Retina (tissue), 1 donor: Measurements from ENCODE around the gene GSAP.
"Not testable (repeated sequence)": the region's sequence is repeated elsewhere in the genome, so short reads cannot be mapped to it uniquely, and the experiment has no call there.

ENCODE experiments used
- DNase-seq: peaks from one replicate; pipeline ENCODE4 v3.0.0-alpha.2; 2016

The GSAP gene

DNA sequence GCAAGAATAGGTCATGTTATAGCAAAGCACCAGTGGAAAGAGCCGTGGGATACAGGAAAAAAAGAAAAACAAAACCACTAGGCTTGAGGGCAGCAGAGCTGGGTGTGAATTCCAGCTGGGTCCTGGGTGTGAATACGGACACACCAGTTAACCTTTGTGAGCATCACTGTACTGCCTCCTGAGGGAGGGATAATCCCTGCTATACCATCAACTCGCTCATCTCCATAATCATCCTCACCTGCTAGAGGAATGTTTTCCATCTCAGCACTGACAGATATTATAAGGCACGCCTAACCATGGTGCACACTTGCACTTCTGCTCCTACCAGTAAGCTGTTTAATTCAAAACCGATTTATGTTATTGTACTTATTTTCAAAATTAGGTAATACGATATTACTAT, 62.2 kb downstream of the GSAP start:
- no peak for DNase-seq

DNA sequence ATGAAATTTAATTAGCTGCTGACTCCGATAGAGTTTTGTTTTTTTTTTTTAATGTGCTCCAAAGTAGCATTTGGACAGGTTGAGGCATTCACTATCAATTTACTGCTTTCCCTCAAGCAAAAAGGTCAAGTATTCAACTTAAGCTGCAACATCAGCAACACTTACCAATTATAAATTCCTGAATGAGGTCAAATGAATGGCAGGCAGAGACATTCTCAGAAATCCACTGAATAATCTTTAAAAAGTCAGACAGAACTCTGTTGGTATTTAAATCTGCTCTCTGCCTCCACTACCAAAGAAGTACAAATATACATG, 62.8 kb downstream of the GSAP start:
- no peak for DNase-seq

DNA sequence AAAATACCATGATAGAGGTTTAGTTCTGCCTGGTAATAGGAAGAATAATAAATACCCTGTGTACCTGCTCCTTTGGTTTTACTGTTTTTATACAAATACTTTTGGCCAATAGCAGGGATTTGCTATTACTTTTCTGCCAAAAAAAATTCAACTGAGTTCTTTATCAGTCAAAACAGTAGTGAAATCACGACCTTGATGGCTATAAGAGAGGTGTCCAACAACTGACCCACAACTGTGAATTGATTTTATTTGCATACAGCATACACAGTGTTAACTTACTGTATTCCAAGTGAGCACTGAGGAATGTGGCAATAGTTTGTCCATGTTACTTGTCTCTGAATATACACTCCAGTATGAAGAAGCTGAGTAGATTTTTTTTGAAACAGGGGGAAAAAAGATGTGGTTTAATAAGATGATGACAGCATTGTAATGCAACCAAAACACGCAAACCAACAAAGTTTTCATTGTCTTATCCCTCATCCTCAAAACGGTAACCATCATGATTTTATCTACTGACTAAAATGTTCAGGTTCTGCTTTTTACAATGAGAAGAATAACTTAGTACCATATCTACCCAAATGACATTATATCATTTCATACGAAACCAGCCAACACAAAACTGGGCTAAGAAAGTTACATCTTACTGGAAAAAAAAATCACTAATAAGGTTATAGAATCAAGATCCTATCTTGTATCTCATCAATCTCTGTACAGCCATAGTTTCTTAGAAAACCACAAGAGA, 63.3 kb downstream of the GSAP start:
- no peak for DNase-seq

DNA sequence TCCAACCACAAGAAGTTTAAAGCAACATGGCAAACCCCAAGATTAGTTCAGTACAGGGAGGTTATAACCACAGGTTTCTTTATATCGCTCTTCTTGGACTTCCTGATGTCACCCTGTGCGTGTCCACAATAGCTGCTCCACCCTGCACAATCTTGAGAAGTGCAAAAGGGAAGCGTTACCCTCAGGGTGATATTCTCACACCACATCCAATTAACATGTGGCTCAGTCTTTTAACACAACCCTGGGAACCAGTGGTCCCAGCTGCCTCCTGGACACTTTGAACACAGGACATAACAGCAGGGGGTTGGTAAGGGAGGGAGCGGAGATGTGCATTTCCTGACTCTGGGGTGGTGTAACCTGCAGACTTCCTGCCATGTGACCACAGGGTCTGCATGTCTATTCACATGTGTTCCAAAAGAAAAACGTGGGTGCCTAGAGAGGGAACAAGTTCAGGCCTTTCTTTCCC, 64.6 kb downstream of the GSAP start:
- no peak for DNase-seq

DNA sequence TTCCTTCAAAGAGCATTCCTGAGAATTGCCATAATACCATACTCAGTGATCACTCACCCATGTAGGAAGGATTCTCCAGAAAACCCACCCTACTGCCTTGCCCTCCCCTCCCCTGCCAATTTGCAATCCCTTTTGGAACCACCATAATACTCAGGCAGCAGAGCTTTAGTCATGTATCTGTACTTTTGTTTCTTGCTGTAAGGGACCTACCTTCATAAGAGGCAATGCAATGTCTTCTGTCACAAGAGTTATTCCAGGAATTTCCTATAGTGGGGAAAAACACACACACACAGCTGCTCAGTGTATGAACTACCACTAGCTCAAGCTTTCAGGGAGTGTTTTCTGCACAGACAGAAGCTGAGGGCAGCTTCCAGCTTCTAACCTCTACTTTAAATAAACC, 67.0 kb downstream of the GSAP start:
- no peak for DNase-seq

DNA sequence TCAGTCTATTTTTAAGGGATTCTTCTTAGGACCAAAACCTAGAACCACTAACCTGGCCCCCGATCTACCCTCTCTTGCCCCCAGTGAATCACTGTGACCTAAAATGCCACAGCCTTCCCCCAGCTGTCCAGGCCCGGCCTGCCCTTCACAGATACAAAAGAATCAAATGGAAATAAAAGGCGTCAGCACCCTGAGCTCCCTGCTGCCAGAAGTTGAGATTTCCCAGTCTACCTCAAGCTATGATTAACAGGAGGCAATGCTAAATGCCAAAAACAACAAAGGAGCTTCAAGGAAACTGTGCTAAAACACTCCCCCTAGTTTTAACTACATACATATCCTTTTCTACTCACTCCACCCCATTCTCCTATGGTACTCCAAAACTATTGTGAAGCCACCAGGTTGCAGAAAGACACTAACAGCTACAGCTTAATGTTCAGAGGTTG, 67.8 kb downstream of the GSAP start:
- DNase-seq: no peak

DNA sequence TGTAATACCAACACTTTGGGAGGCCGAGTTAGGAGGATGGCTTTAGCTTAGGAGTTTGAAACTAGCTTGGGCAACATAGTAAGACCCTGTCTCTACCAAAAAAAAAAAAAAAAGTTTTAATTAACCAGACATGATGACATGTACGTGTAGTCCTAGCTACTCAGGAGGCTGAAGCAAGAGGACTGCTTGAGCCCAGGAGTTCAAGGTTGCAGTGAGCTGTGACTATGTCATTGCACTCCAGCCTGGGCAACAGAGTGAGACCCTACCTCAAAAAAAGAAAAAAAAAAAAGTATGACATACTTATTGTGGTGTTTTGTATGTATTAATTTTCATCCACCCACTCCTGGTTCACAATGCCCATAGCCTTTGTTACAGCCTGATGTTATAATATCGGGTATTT, 69.7 kb downstream of the GSAP start:
- no peak for DNase-seq

DNA sequence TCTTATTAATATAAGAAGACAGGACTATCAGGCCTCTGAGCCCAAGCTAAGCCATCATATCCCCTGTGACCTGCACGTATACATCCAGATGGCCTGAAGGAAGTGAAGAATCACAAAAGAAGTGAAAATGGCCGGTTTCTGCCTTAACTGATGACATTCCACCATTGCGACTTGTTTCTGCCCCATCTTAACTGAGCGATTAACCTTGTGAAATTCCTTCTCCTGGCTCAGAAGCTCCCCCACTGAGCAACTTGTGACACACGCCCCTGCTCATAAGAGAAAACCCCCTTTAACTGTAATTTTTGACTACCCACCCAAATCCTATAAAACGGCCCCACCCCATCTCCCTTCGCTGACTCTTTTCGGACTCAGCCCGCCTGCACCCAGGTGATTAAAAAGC, 70.7 kb downstream of the GSAP start:
- DNase-seq: not testable (repeated sequence)

DNA sequence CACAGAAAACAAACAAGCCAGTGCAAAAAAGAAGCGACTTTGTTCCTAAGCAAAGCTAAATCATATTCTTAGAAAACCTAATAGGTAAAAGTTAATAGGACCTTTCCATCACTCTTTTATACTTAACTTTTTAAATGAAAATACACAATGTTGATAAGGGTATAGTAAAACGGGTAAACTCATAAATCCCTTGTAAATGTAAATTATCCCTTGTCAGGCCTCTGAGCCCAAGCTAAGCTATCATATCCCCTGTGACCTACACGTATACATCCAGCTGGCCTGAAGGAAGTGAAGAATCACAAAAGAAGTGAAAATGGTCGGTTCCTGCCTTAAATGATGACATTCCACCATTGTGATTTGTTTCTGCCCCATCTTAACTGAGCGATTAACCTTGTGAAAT, 76.4 kb downstream of the GSAP start:
- DNase-seq: no peak

DNA sequence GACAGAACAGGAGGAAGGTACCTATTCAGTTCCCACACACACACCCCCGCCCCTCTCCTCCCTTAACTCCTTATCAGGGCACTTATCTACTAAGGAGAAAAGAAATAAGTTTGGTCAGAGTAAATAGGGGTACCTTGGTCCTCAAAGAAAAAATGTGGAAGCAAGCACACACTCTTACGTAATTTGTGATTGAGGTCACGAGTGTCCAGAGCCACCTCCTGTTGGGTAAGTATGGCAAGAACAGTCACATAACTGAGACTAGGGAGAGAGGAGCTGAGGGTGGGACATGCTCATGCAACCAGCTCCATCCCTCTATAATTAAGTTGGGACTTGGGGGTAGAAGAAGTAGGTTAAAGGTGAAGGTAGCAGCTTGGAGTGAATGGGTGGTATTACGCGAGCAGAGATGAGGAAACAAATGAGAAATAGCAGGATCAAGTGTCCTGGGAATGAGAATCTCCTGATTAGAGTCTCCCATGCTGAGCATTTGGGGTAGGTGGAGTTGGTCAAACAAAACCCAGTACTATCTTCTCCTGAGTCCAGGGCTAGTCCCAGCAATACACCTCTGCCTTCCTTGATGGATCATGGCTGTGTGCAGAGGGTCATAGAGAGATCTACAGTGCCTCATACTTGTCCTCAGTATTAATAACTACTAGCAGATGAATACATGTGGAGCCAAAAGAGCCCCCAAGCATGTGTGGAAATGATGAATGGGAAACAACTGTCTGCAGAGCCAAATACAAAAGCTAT, 77.1 kb downstream of the GSAP start:
- DNase-seq: no peak

DNA sequence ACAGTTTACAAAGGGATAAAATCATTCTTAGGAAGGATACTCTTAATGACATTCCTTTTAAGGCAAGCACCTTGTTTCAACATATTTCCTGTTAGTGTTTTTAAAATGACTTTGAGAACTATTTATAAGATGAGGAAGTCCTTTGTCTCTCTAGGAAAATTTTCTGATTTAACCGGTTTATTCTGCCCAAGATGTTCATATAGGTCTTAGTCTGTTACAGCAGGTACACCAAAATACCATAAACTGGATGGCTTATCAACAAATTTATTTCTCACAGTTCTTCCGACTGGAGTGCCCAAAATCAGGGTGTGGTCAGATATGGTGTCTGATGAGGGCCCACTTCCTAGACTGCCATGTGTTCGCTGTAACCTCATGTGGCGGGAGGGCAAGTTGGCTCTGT, 77.9 kb downstream of the GSAP start:
- DNase-seq: no peak

DNA sequence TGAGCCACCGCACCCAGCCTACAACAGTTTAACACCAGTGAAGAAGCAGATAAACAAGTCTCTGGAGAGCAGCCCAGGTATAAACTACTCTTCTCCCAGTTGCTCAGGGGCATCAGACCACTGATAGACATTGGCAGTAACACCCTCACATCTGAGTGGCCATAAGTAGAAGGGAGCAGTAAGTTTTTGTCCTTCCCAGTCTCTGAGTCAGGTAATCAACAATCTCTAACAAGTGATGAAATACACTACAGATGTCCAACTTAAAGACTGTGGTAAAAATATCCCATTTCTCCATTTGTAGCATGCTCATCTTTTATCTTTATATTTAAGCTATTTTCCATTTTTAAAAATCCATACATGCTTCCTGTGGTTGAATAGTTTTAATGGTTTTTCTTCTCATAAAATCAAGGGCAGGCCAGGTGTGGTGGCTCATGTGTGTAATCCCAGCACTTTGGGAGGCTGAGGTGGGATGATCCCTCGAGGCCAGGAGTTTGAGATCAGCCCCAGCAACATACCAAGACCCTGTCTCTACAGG, 78.6 kb downstream of the GSAP start:
- no peak for DNase-seq

DNA sequence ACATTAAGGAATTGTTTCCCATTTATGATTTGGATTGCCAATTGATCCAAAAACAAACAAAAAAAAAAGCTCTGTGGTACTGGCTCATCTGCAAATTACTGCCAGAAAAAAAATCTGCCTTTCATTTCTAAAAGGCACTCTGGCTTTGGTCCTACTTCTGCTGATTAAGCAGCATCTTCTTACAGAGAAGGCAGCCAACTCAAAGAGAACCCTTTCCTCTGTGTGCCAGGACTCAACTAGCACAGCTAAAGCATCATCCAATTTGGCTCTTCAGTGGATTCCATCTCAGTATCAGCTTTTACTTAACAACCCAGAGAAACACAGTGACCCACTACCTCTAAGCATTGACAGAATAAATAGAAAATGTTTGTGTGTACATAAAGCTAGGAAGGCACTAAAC, 80.6 kb downstream of the GSAP start:
- DNase-seq: no peak

DNA sequence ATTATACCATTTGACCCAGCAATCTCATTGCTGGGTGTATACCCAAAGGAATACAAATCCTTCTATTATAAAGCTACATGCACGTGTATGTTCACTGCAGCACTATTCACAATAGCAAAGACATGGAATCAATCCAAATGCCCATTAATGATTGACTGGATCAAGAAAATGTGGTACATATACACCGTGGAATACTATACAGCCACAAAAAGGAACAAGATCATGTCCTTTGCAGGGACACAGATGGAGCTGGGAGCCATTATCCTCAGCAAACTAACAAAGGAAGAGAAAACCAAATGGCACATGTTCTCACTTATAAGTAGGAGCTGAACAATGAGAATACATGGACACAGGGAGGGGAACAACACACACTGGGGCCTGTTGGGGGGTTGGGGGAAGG, 82.1 kb downstream of the GSAP start:
- not testable (repeated sequence) for DNase-seq

DNA sequence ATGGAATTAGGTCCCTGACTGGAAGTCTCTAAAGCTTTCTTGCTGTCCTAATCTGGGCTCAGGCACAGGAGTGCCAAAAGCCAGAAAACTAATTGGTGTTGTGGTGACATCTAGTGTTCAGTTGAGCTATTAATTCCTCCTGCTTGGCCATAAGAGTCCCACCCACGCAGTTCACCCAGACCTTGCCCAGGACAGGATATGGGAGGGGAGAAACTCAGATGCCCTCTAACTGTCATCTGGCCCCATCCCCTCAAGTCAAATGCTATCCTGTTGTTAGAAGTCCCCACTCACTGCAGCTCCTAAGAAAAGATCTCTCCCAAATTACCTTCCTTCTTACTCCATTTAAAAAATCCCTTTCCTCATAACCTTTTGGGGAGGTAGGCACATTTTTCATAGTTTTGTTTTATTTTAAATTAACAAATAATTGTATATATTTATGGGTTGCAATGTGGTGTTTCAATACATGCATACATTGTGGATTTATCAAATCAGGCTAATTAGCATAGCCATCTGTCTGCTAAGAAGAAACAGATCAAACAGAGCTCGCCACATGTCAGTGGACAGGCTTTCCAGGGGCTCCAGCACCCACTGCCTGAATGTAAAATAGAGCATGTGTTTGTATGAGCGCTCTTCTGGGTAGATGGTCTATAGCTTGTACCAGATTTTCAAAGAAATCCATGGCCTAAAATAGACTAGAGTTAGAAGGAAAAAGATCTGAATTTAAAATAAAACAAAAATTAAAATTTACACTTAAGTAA, 84.0 kb downstream of the GSAP start:
- peak; percentile 82 for DNase-seq

DNA sequence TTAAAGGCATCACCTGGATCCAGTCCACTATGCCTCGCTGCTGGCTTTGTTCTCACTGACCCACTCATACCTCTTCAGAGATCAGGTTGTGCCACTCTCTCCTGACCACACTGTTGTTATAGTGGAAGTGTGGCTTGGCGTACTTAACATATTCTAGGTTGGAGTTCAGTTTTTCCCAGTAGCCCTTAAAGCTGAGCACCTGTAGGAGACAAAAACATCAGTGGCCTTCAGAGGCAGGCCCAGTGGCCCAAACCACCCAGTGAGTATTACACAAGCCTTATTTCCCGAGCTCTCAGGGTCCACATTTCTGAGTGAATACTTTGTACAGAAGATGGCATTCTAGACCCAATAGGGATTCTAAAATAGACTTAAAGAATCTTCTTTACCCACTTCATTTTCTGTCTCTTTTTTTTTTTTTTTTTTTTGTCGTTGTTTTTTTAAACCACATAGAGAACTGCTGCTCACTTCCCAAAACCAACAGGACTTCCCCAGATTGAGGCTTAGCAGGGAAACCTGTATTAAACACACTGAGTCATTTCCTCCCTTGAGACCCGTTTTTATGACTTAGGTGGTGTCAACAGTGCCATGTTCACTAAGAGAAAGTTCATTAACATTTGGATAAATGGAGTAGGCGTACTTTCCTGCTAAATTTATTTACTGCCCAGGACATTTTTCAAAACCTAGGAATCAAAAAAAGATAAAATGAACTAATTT, 85.8 kb downstream of the GSAP start:
- DNase-seq: no peak

DNA sequence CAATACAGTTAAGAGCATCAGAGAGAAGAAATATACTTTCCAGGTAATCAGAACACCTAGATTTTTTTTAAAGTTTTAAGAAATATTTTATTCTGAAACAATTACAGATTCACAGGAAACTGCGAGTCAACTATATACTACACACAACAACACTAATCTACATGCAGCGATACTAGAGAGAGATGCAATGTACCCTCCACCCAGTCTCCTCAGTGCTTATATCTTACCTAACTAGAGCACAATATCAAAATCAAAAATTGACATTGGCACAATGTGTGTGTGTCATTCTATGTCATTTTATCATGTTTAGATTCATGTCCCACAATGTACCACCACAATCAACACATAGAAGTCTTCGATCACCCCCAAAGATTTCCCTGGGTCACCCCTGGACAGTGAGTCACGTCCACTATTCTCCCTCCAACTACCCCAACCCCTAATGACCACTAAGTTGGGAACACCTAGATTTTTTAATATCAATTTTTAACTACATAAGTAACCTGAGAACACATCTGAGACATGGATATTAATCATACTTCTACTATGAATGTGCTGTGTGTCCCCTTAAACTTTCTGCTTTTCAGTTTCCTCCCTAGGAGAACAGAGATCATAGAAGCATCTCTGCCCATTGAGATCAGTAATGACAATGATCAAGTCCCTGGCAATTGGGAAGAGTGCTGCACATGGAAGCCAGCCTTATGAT, 86.5 kb downstream of the GSAP start:
- no peak for DNase-seq

DNA sequence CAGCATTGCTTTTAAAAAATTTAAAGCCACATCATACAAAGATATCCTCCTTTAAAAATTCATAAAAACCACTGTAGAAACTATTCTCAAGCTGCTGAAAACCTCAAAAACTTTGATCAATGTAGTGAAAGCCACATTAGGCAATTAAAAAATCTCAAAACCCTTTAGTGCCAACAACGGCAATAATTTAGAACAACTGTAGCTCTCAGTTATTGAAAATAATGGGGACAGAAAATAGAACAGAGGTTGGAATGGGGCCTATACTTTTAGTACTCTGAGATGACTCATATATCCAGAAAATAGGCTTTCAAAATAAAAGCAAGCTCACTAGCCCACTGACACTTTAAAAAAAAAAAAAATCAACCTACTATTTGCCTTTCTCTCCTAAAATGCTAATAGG, 87.5 kb downstream of the GSAP start:
- DNase-seq: no peak

DNA sequence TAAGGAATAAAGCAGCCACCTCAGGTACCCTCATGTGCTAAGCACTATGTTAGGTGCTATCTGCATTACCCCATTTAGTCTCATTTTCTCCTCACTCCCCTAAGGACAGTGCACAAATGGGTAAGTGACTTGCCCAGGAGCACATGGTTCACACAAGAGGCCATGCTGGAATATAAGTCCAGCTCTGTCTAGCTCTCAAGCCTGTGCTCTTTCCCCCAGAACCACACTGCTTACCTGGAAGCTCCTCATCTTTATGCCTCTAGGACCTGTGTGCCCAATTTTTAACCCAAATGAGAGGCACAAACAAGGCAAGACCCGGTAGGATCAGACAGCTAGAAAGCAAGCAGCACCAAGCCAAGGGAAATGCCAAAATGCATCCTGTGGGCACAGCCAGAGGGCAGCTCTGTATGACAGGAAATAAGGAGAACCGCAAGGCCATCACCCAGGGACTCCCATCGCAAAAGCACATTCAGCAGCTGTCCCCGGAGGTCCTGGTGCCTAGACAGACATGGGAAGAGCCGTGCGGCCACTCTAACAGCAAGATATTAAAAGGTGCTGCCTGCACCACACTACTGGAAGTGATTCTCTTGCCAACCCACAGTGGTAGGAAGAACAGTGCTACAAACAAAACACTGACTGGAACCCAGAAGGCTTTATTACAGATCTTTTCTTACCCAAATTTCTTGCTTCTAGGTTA, 88.1 kb downstream of the GSAP start:
- DNase-seq: no peak

DNA sequence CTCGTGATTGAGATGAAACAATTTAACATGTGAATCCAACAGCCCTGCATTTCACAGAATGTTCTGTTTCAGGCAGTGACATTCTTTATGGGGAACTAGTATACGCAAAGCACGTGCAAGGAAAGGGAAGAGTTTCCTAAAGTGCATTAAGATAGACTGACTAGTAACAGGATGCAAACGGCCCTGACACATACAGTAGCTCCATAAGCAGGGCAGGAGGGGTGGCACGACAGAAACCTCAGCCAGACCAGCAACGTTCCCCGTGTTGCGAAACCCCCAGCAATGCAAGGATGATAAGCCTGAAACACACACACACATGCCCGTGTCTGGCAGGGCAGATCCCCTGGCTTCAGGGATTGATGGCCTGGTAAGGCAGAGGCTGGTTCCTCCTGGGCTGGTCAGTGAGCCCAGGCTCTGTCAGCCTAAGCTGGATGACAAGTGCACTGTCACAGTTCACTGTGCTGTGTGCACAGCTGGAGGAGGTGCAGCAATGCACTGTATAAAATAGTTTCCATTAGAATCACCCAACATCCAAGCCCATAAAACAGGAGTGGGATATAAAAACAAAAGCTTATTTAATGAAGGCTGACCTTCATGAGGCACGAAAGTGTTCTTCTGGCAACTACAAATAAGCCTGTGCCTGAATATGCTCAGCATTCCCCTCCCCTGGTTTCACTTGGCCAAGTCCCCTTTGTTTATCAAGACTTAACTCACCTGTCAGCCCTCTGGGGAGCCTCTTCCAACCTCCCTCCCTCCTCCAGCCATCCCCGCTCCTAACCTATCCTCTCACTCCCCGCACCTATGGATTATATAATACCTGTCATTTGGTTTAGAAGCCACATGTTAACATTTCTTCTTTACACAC, 88.8 kb downstream of the GSAP start:
- no peak for DNase-seq

DNA sequence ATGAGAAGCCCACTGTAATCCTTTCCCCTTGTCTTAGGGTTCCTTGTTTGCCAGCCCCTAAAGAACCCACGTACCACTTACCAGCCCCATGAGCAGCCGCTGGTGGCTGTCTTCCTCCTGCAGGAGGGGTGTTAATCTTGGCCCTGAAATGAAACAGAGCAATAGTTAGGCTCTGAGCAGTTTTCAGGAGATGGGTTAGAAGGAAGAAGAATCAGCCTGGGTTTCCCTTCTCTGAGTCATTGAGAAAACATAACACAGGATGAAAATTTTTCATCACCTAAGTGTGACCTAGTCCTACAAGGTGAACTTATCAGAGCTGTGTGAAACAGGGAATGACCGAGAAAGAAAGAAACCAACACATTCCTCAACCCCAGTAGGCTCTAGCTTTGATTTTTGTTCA, 90.0 kb downstream of the GSAP start:
- no peak for DNase-seq
